Measurements from ENCODE around the gene UROS.

Gene UROS

DNA sequence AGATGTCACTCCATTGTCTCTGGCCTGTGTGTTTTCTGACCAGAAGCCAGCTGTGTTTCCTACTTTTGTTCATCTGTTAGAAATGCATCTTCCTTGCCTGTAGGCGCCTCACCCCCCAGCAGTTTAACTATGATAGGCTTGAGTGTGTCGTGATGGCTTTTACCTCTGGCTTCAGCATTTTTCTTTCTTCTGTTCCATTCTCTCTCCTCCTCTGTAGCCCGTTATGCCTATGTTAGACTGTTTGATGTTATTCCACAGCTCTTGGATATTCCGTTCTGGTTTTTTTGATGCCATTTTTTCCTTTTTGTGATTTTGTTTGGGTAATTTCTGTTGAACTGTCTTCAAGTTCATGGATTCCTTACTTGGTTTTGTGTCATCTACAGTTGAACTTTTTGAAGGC lies 65.3 kb downstream of the UROS start:
- no peak for DNase-seq

DNA sequence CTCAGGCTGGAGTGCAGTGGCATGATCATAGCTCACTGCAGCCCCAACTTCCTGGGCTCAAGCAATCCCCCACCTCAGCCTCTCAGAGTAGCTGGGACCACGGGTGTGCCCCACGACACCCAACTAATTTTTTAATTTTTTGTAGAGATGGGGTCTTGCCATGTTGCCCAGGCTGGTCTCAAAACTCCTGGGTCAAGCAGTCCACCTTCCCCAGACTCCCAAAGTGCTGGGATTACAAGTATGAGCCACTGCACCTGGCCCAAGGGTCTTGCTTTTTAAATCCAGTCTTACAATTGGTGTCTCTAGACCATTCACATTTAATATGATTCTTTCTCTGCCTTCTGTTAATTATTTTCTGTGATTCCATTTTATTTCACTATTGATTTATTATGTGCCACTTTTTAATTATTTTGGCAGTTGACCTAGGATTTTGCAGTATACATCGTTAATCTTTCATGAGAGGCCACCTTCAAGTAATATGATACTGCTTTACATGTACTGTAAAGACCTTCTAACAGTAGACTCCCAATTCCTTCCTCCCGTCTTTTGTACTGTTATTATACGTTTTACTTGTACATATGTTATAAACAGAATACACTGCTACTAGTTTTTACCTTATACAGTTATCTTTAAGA lies 66.1 kb downstream of the UROS start:
- DNase-seq: no peak

DNA sequence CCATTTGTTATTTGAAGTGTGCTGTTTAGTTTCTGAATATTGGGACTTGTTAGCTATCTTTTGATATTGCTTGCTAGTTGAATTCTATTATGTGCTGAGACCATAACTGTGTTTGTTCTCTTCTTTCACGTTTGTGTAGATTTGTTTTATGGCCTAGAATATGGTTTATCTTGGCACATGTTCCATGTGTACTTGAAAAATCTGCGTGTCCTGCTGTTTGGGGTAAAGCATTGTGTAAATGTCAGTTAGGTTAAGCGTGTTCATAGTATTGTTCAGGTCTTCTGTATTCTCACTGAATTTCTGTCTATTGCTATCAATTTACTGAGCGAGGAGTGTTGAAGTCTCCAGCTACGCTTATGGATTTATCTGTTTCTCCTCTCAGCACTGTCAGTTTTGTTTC lies 66.9 kb downstream of the UROS start:
- no peak for DNase-seq

GRCh38 chr10:125747417-125747816 lies 75.6 kb downstream of the UROS start:
- no peak for DNase-seq

- no peak for DNase-seq
These were observed 78.1 kb downstream of the UROS start for GRCh38 chr10:125744909-125745308.

DNA sequence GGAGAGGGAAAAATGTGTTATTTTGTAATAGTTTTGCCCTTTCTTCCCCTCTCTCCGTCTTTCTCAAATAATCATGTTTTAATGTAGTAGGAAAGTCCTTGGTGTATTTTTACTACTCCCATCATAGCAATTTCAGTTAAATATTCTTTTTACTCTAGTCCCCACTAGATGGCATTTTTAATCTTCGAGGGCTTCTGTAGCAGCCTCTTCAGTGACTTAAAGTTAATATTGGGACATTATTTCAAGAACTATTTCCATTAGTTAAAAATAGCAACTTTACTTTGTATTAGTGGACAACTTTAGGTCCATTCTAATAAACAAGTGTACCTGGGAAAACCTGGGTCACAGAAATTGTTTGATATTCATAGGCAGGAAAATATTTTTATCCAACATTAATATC lies 80.6 kb downstream of the UROS start:
- no peak for DNase-seq

GRCh38 chr10:125739994-125740679 lies 82.9 kb downstream of the UROS start:
- DNase-seq: no peak

All from CD4-positive, alpha-beta T cell treated with Interleukin-12 subunit alpha and Interleukin-12 subunit beta, for 1 hour (primary cell).